ENCODE results near the gene ELK3.

DNA sequence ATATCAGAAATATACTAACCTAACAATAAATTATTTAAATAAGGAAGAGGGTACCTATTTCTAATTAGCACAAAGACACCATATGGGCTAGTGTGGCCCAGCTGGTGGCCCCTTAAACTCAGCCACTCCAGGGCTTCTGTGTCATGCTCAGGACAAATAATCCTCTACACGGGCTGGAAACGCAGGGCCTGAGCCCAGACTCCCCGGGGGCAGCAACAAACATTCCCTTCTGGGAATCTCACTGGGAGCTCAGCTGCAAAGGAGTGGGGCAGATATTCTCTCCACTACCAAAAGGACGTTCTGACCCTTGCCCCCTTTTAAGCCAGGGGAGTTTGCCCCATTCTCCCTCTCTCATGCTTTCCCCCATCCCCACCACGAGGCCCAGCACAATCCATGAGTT is 43.7 kb upstream of the ELK3 start:
- TF ChIP-seq MAFK (IDR thresholded peaks at IDR 0.05; ENCODE audit: partially characterized antibody) (no peak), CEBPB (IDR thresholded peaks at IDR 0.05) (no peak)

All from A549 (cell line).